Suprapubic skin (tissue), 4 donors: ENCODE measurements around the gene SOWAHB. TPM values are rescaled to one million over a fixed set of nuclear protein-coding genes. Genes with fewer than 3 reads are reported as not detected.

Source experiments
- DNase-seq, 2 donors: peaks; one replicate each; pipeline ENCODE4 v3.0.0-alpha.2; 2019; ENCODE audit warnings: low spot score in 2 of 2
- H3K27ac ChIP-seq: fragments of 200-600 bp; sonication (generic); one replicate; pipeline ENCODE4 v1.5.1; 2019
- H3K27me3 ChIP-seq: fragments of 200-600 bp; sonication (generic); one replicate; pipeline ENCODE4 v1.5.1; 2019
- H3K36me3 ChIP-seq: fragments of 200-600 bp; sonication (generic); one replicate; pipeline ENCODE4 v1.5.1; 2019
- H3K4me1 ChIP-seq: fragments of 200-600 bp; sonication (generic); one replicate; pipeline ENCODE4 v1.5.1; 2019
- H3K4me3 ChIP-seq: fragments of 200-600 bp; sonication (generic); one replicate; pipeline ENCODE4 v1.5.1; 2019; ENCODE audit warnings: mild to moderate bottlenecking
- H3K9me3 ChIP-seq: fragments of 200-600 bp; sonication (generic); one replicate; pipeline ENCODE4 v1.5.1; 2019
- EP300 ChIP-seq: sonication (generic); formaldehyde crosslinking; IDR thresholded peaks from one replicate; pipeline ENCODE4 v1.6.1; 2017; ENCODE audit warnings: antibody characterized with exemption
- POLR2A ChIP-seq, 2 donors: fragments of 450-650 bp; IDR thresholded peaks; one replicate each; pipeline ENCODE4 v1.6.1; 2017; ENCODE audit warnings: antibody characterized with exemption in 2 of 2, mild to moderate bottlenecking in 2 of 2, moderate library complexity in 2 of 2
- POLR2AphosphoS5 ChIP-seq, 3 donors: sonication (generic); formaldehyde crosslinking; IDR thresholded peaks; one replicate each; pipeline ENCODE4 v1.6.1; 2017; ENCODE audit warnings: antibody characterized with exemption in 3 of 3
- WGBS: methylation state at CpG from one replicate; pipeline ENCODE4 v1.1.5; 2018; 5-methylcytosine and 5-hydroxymethylcytosine counted together
- total RNA-seq, 4 donors: library from RNA; depleted of rRNA; stranded (reverse); fragments of >200 nt; gene quantifications; one replicate each; pipeline ENCODE4 v1.1.0, GENCODE V29; 2016
- TF ChIP-seq, protein P1 (sequence below), 2 donors: fragments of 200-600 bp in 1 of 2; fragments of 450-650 bp in 1 of 2; sonication (generic) in 1 of 2; IDR thresholded peaks; one replicate each; pipeline ENCODE4 v1.5.1; 2016 to 2019; ENCODE audit warnings: antibody characterized with exemption in 2 of 2, mild to moderate bottlenecking in 1 of 2, moderate library complexity in 1 of 2

SOWAHB gene
- total RNA-seq, 4 donors from 2014 or later = 1.9 to 3.6 (median 3.3) TPM

DNA sequence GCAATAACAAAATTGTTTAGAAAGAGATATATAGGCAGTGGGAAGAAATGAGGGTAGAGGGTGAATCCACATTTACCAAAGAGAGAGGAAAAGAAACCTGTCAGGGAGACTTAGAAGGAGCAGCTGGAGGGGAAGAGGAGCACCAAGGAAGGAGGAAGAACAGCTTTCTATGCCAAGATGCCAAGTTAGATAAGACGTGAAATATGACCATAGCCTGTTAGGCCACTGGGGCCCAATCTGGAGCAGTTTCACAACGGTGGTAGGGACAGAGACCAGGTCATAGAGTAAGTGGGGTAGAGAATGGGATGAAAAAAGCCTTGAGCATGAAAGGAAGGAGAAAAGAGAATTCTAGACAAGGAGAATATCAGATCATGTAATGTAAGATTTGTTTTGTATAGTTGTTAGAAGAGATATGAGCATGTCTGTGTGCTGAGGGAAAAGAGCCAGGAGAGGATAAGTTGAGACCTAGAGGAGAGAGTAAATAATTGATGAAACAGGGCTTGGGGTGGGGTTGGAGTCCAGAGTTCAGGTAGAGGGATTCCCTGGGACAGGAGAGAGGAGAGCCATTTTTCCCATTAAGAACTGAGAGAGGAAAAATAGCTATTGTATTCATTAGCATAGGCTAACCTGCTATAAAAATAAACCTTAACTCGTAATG, 4.4 kb upstream of the SOWAHB start:
- 58% methylated on average over 3 of the region's 3 CpGs for whole genome bisulfite sequencing

DNA sequence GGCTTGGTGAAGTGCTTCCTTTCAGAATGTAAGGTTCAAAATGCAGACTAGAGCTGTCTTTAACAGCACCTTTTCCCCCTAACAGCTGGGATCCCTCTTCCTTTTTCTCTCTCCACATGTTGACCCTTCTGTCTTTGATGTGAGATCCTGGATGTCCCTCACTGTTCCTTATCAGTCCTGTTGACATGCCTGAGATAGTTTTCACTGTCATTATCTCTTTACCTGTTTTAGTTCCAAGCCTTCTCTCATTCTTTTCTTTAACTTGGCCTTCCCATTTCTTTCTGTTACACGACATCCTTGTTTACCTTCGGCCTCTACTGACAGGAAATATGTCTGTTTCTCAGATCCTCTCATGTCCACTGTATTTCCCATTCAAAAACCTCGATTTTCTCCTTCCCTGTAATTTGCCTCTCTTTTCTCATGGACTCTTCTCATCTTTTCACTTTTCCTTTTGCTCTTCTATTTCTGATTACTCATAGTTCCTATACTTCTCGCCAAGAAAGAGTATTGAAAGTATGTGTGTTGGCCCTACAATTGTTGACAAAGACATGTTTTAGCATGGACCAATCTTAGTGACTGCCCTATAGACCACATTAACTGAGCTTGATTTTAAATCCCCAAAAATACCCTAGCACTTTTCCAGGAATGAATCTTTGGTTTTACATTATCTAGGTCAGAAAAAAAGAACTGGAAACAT, 1.2 kb upstream of the SOWAHB start:
- no peak for DNase-seq
- no peak for TF ChIP-seq EP300
- peak overlapping the region; percentile 62 for H3K4me3 ChIP-seq

More for the DNA sequence above, 4.4 kb upstream of the SOWAHB start:
- no peaks in the 10 kb centered on the region for H3K36me3 ChIP-seq
- no peak overlapping the region for H3K4me3 ChIP-seq
- H3K4me1 ChIP-seq = peaks cover 12% of the 10 kb centered on the region
- H3K27ac ChIP-seq = no peak overlapping the region
- no peak for DNase-seq
- TF ChIP-seq EP300 (no peak), POLR2AphosphoS5 (IDR thresholded peaks at IDR 0.05) (no peak), POLR2A (IDR thresholded peaks at IDR 0.05) (no peak)
- TF ChIP-seq, protein P1, sequence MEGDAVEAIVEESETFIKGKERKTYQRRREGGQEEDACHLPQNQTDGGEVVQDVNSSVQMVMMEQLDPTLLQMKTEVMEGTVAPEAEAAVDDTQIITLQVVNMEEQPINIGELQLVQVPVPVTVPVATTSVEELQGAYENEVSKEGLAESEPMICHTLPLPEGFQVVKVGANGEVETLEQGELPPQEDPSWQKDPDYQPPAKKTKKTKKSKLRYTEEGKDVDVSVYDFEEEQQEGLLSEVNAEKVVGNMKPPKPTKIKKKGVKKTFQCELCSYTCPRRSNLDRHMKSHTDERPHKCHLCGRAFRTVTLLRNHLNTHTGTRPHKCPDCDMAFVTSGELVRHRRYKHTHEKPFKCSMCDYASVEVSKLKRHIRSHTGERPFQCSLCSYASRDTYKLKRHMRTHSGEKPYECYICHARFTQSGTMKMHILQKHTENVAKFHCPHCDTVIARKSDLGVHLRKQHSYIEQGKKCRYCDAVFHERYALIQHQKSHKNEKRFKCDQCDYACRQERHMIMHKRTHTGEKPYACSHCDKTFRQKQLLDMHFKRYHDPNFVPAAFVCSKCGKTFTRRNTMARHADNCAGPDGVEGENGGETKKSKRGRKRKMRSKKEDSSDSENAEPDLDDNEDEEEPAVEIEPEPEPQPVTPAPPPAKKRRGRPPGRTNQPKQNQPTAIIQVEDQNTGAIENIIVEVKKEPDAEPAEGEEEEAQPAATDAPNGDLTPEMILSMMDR (IDR thresholded peaks at IDR 0.05) = no peak
- H3K9me3 ChIP-seq = no peaks in the 10 kb centered on the region
- peaks cover 24% of the 10 kb centered on the region for H3K27me3 ChIP-seq

DNA sequence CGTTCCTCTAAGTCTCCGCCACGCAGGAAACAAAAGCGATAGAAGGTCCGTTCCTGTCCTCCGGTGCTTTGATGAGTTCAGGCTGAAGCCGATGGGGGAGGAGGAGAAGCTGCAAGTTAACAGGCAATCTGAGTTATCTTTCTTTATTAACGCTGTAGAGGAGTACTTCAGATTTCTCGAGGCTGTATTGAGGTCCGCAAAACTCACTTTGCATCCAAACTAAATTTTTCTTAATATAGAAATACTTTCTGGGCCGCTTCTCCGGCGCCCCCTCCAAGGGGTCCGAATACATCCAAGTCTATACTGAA, 395 bp upstream of the SOWAHB start:
- H3K36me3 ChIP-seq = no peaks in the 10 kb centered on the region
- no peak overlapping the region for H3K27ac ChIP-seq
- peak overlapping the region; percentile 62 for H3K4me3 ChIP-seq
- no peaks in the 10 kb centered on the region for H3K9me3 ChIP-seq
- H3K27me3 ChIP-seq = peaks cover 45% of the 10 kb centered on the region
- DNase-seq = no peak
- no peak for TF ChIP-seq EP300
- TF ChIP-seq, protein P1 (IDR thresholded peaks at IDR 0.05) = no peak
- no peak for TF ChIP-seq POLR2A (IDR thresholded peaks at IDR 0.05)
- TF ChIP-seq POLR2AphosphoS5 (IDR thresholded peaks at IDR 0.05) = no peak
- H3K4me1 ChIP-seq = peaks cover 21% of the 10 kb centered on the region
- WGBS = 20% methylated on average over 14 of the region's 14 CpGs

More for the DNA sequence above, 1.2 kb upstream of the SOWAHB start:
- 70% methylated on average over 4 of the region's 4 CpGs for WGBS
- H3K4me1 ChIP-seq = peaks cover 21% of the 10 kb centered on the region
- no peak overlapping the region for H3K27ac ChIP-seq
- peaks cover 45% of the 10 kb centered on the region for H3K27me3 ChIP-seq
- no peaks in the 10 kb centered on the region for H3K36me3 ChIP-seq
- H3K9me3 ChIP-seq = no peaks in the 10 kb centered on the region

DNA sequence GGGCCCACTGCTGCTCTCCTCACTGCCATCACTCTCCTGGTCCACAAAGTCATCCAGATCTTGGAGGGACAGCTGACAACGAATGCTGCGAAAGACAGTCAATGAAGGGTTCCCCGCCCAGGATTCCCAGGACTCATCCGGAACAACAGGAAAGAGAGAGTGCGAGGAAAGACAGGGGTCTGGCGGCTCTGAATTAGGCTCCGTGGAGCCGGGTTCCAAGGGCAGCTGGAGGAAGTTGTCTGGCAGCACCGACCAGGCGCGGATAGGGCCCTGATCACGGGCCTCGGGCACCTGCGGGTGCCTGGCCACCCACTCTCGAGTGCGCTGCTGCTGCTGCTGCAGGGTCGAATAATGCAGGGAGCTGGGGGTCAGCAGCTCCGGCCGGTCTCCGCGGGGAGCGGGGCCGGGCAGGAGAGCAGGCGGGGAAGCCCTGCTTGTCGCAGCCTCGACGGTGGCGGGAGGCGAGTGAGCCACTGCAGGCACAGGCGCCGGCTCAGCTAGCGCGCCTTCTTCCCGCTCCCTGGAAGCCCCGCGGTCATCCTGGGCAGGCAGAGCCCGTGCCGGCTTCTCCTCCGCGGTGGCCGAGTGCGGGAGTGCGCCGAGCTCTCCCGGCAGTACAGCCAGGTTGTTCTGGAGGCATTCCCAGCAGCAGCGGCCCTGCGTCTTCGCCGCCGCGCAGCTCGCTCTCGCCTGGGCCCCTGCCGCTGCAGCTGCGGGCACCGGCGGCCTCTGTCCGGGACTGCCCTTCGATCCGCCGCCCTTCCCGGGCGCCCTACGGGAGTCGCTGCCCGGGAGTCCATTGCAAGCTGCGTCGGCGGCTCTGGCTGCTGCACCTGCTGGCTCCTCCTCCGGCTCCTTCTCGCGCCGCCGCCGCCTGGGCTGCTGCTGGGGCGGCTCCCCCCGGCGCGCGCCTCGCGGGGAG, 1.1 kb downstream of the SOWAHB start:
- Histone ChIP-seq H3K4me3 (peak overlapping the region; percentile 62), H3K9me3 (no peaks in the 10 kb centered on the region), H3K4me1 (peaks cover 21% of the 10 kb centered on the region), H3K27me3 (peaks cover 45% of the 10 kb centered on the region), H3K27ac (peak overlapping the region; percentile 76), H3K36me3 (no peaks in the 10 kb centered on the region)
- no peak for TF ChIP-seq POLR2AphosphoS5 (IDR thresholded peaks at IDR 0.05)
- TF ChIP-seq POLR2A (IDR thresholded peaks at IDR 0.05) = no peak
- TF ChIP-seq, protein P1 (IDR thresholded peaks at IDR 0.05) = no peak
- TF ChIP-seq EP300 = no peak
- WGBS = 47% methylated on average over 11 of the region's 82 CpGs
- no peak for DNase-seq

DNA sequence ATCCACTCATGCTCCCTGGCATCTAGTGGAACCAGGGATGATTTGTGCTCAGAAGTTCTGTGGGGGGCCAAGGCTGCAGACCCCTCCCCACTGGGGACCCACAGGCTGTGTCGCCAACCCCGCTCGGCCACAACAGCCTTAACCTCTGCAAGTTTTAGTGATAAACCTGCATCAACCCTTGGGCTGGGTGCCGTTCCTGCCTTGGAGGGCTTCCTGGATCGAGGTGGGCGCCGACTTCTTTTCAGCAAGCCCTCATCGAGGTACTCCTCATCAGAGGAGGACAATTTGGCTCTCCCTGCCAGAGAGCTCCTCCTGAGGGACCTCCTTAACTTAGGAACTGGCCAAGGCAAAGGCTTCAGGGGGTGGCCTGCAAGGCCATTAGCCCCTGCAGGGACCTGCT, 1.9 kb downstream of the SOWAHB start:
- H3K36me3 ChIP-seq = no peaks in the 10 kb centered on the region
- H3K27me3 ChIP-seq = peaks cover 45% of the 10 kb centered on the region
- TF ChIP-seq EP300 (no peak), POLR2AphosphoS5 (IDR thresholded peaks at IDR 0.05) (no peak), POLR2A (IDR thresholded peaks at IDR 0.05) (no peak)
- H3K9me3 ChIP-seq = no peaks in the 10 kb centered on the region
- no peak overlapping the region for H3K4me3 ChIP-seq
- no peak overlapping the region for H3K27ac ChIP-seq
- 98% methylated on average over 7 of the region's 8 CpGs for WGBS
- H3K4me1 ChIP-seq = peaks cover 21% of the 10 kb centered on the region
- DNase-seq = no peak

DNA sequence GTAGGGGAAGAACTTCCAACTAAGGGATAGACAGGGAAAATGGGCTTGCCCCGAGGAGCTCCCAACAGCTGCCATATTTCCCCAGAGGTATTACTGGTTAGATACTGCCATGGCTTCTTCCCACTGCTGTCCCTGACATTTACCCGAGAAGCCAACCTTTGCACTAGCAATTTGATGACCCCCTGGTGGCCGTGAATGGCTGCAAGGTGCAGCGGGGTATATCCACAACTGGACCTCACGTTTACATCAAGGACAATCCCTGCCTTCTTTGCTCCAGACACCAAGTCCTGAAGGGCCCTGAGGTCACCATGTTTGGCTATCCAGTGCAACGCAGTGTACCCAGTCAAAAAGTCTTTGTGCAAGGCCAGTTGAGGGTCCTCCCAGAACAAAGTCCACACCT, 2.3 kb downstream of the SOWAHB start:
- Histone ChIP-seq H3K27me3 (peaks cover 45% of the 10 kb centered on the region), H3K9me3 (no peaks in the 10 kb centered on the region), H3K36me3 (no peaks in the 10 kb centered on the region), H3K4me3 (no peak overlapping the region), H3K27ac (no peak overlapping the region), H3K4me1 (peaks cover 21% of the 10 kb centered on the region)
- WGBS = 94% methylated on average over 2 of the region's 6 CpGs
- no peak for DNase-seq
- TF ChIP-seq, protein P1 (IDR thresholded peaks at IDR 0.05) = no peak
- TF ChIP-seq POLR2A (IDR thresholded peaks at IDR 0.05) (no peak), EP300 (no peak), POLR2AphosphoS5 (IDR thresholded peaks at IDR 0.05) (no peak)
